DOHH2 (cell line): ENCODE measurements around the gene CRADD.

Source experiments
- EZH2phosphoT487 ChIP-seq: fragments of 200-600 bp; sonication (generic); IDR thresholded peaks from 2 replicates; pipeline ENCODE4 v1.6.1; 2017; ENCODE audit warnings: borderline replicate concordance, mild to moderate bottlenecking, antibody characterized with exemption, low read length, moderate library complexity, mixed read lengths
- TF ChIP-seq, protein P1 (sequence below): fragments of 200-600 bp; sonication (generic); IDR thresholded peaks from one replicate; pipeline ENCODE4 v1.5.1; 2014; ENCODE audit warnings: antibody characterized with exemption, mild to moderate bottlenecking, low read depth, low read length; ENCODE audit not compliant: poor library complexity, severe bottlenecking

DNA sequence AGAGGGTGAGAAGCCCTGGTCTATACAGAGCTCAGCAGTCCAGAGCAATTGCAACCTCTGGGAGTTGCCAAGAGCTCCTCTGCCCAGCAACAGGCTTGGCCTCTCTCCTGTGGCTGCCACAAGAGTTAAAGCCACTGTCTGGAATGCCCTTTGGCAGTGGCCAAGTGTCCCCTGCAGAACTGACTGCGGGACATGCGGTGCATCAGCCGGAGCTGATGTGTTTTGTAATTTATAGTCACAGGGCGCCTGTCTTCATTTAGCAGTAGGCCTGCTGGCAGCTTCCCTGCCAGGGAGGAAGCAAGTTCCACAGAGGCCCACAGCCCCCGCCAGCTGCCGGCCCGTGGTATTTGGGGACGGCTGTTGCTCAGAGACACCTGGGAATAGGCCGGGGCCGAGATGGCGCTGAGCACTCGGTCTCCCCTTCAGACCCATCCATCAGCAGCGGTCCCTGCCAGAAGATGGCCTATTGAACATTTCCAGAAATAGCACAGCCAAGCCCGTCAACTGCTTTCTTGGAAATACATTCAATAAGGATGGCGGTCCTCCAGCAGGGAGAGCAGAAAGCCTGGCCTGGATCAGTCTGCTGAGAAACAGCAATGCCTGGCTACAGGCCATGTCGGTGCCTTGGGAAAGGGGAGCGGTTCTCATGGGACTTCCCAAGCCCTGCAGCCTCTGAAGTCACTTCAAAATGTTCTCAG lies 217.4 kb downstream of the CRADD start:
- TF ChIP-seq, protein P1, sequence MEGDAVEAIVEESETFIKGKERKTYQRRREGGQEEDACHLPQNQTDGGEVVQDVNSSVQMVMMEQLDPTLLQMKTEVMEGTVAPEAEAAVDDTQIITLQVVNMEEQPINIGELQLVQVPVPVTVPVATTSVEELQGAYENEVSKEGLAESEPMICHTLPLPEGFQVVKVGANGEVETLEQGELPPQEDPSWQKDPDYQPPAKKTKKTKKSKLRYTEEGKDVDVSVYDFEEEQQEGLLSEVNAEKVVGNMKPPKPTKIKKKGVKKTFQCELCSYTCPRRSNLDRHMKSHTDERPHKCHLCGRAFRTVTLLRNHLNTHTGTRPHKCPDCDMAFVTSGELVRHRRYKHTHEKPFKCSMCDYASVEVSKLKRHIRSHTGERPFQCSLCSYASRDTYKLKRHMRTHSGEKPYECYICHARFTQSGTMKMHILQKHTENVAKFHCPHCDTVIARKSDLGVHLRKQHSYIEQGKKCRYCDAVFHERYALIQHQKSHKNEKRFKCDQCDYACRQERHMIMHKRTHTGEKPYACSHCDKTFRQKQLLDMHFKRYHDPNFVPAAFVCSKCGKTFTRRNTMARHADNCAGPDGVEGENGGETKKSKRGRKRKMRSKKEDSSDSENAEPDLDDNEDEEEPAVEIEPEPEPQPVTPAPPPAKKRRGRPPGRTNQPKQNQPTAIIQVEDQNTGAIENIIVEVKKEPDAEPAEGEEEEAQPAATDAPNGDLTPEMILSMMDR, result no peak
- TF ChIP-seq EZH2phosphoT487, result no peak
